Mesenchymal stem cell (in vitro differentiated cells and primary cell): ENCODE measurements around the gene SLC46A3.
"Not testable (repeated sequence)": the region's sequence is repeated elsewhere in the genome, so short reads cannot be mapped to it uniquely, and the experiment has no call there.

Source experiments
- DNase-seq: peaks from one replicate; pipeline ENCODE4 v3.0.0-alpha.2; 2013
- H2AFZ ChIP-seq: one replicate; pipeline ENCODE4 v1.6.1; 2013; ENCODE audit warnings: low read depth, mild to moderate bottlenecking, control low read depth, inconsistent platforms, low read length, moderate library complexity
- H2AK5ac ChIP-seq: 2 replicates; pipeline ENCODE4 v1.6.1; 2013; ENCODE audit warnings: low read length, moderate library complexity, mild to moderate bottlenecking, inconsistent platforms; ENCODE audit not compliant: severe bottlenecking
- H2BK120ac ChIP-seq: one replicate; pipeline ENCODE4 v1.6.1; 2013; ENCODE audit warnings: low read depth, mild to moderate bottlenecking, inconsistent platforms, low read length, moderate library complexity
- H2BK12ac ChIP-seq, 2 experiments: one replicate each; pipeline ENCODE4 v1.6.1; 2013; ENCODE audit warnings: inconsistent platforms in 2 of 2, low read length in 2 of 2, mild to moderate bottlenecking in 2 of 2, moderate library complexity in 2 of 2, control low read depth in 1 of 2
- H2BK15ac ChIP-seq: one replicate; pipeline ENCODE4 v1.6.1; 2013; ENCODE audit warnings: mild to moderate bottlenecking, low read depth, inconsistent platforms; ENCODE audit not compliant: poor library complexity, severe bottlenecking
- H2BK5ac ChIP-seq: 2 replicates; pipeline ENCODE4 v1.6.1; 2013; ENCODE audit warnings: low read depth, mild to moderate bottlenecking, low read length, control low read depth, inconsistent platforms; ENCODE audit not compliant: poor library complexity, severe bottlenecking
- H3K14ac ChIP-seq, 2 experiments: one replicate each; pipeline ENCODE4 v1.6.1; 2013; ENCODE audit warnings: inconsistent platforms in 2 of 2, low read length in 2 of 2, control low read depth in 1 of 2, mild to moderate bottlenecking in 1 of 2, moderate library complexity in 1 of 2
- H3K18ac ChIP-seq, 2 experiments: one replicate each; pipeline ENCODE4 v1.6.1; 2013; ENCODE audit warnings: inconsistent platforms in 2 of 2, low read length in 2 of 2, control low read depth in 1 of 2, low read depth in 1 of 2, mild to moderate bottlenecking in 1 of 2
- H3K23ac ChIP-seq, 2 experiments: one replicate each; pipeline ENCODE4 v1.6.1; 2013; ENCODE audit warnings: inconsistent platforms in 2 of 2, low read length in 2 of 2, mild to moderate bottlenecking in 2 of 2, moderate library complexity in 2 of 2, control low read depth in 1 of 2
- H3K27ac ChIP-seq: 2 replicates; pipeline ENCODE4 v1.5.1; 2013; ENCODE audit warnings: mild to moderate bottlenecking, moderate library complexity, low read length, control low read depth, inconsistent platforms; ENCODE audit not compliant: poor library complexity, severe bottlenecking
- H3K27me3 ChIP-seq, 2 experiments: 2 replicates each; pipeline versions ENCODE4 v1.6.1 to v1.7.0; 2013; ENCODE audit warnings: low read length in 2 of 2, mild to moderate bottlenecking in 2 of 2, moderate library complexity in 2 of 2, control low read depth in 1 of 2, inconsistent platforms in 1 of 2; ENCODE audit not compliant: control insufficient read depth in 1 of 2, insufficient read depth in 1 of 2
- H3K36me3 ChIP-seq, 2 experiments: 2 replicates each; pipeline versions ENCODE4 v1.6.1 to v1.7.0; 2013; ENCODE audit warnings: low read length in 2 of 2, control low read depth in 1 of 2, inconsistent platforms in 1 of 2, low read depth in 1 of 2, mild to moderate bottlenecking in 1 of 2; ENCODE audit not compliant: insufficient read depth in 2 of 2, control insufficient read depth in 1 of 2
- H3K4ac ChIP-seq, 2 experiments: one replicate each; pipeline ENCODE4 v1.6.1; 2013; ENCODE audit warnings: inconsistent platforms in 2 of 2, low read length in 2 of 2, mild to moderate bottlenecking in 2 of 2, moderate library complexity in 2 of 2, control low read depth in 1 of 2, low read depth in 1 of 2
- H3K4me1 ChIP-seq: 2 replicates; pipeline ENCODE4 v1.6.1; 2013; ENCODE audit warnings: low read depth, low read length, control low read depth; ENCODE audit not compliant: control insufficient read depth, insufficient read depth
- H3K4me2 ChIP-seq: 2 replicates; pipeline ENCODE4 v1.6.1; 2013; ENCODE audit warnings: low read length, mild to moderate bottlenecking, inconsistent platforms; ENCODE audit not compliant: poor library complexity, severe bottlenecking
- H3K4me3 ChIP-seq, 2 experiments: 2 replicates each; pipeline versions ENCODE4 v1.5.1 to v1.7.0; 2013; ENCODE audit warnings: low read length in 2 of 2, mild to moderate bottlenecking in 2 of 2, control low read depth in 1 of 2, low read depth in 1 of 2; ENCODE audit not compliant: insufficient read depth in 1 of 2
- H3K79me1 ChIP-seq: replicated peaks from 2 replicates; pipeline ENCODE4 v1.6.1; 2013; ENCODE audit warnings: mild to moderate bottlenecking, control low read depth, low read length, inconsistent platforms; ENCODE audit not compliant: poor library complexity, severe bottlenecking
- H3K9ac ChIP-seq: 2 replicates; pipeline ENCODE4 v1.7.0; 2013; ENCODE audit warnings: mild to moderate bottlenecking, low read length, moderate library complexity
- H3K9me3 ChIP-seq: 2 replicates; pipeline ENCODE4 v1.7.0; 2013; ENCODE audit warnings: mild to moderate bottlenecking, low read length; ENCODE audit not compliant: control insufficient read depth
- H4K8ac ChIP-seq: one replicate; pipeline ENCODE4 v1.6.1; 2013; ENCODE audit warnings: inconsistent platforms, mild to moderate bottlenecking, low read length, moderate library complexity
- H4K91ac ChIP-seq: one replicate; pipeline ENCODE4 v1.6.1; 2013; ENCODE audit warnings: mild to moderate bottlenecking, low read length, inconsistent platforms
- WGBS: methylation state at CpG from one replicate; pipeline ENCODE4 v1.1.7; 2013; ENCODE audit warnings: mixed read lengths; 5-methylcytosine and 5-hydroxymethylcytosine counted together

The SLC46A3 gene

GRCh38 chr13:28685114-28685513 lies 33.7 kb downstream of the SLC46A3 start:
- no peaks in the 10 kb centered on the region for H3K79me1 ChIP-seq
- H2BK12ac ChIP-seq: no peak overlapping the region
- no peak overlapping the region for H2AK5ac ChIP-seq
- no peaks in the 10 kb centered on the region for H3K27me3 ChIP-seq
- no peak overlapping the region for H3K27ac ChIP-seq
- peaks cover 2 to 6% of the 10 kb centered on the region in 2 experiments for H3K36me3 ChIP-seq
- H3K4me3 ChIP-seq: no peak overlapping the region
- no peak overlapping the region for H3K18ac ChIP-seq
- peak overlapping the region in 1 of 2 experiments; percentile 8 for H3K14ac ChIP-seq
- no peak overlapping the region for H4K91ac ChIP-seq
- no peak overlapping the region for H3K4ac ChIP-seq
- H3K23ac ChIP-seq: no peak overlapping the region
- no peak overlapping the region for H4K8ac ChIP-seq
- no peak overlapping the region for H2BK5ac ChIP-seq
- H3K9ac ChIP-seq: no peak overlapping the region
- DNase-seq: no peak
- no peak overlapping the region for H2BK120ac ChIP-seq
- H2AFZ ChIP-seq: no peak overlapping the region
- H3K4me2 ChIP-seq: no peak overlapping the region
- H3K4me1 ChIP-seq: no peaks in the 10 kb centered on the region
- no peak overlapping the region for H2BK15ac ChIP-seq
- 91% methylated on average over 12 of the region's 12 CpGs for WGBS
- H3K9me3 ChIP-seq: peaks cover 6% of the 10 kb centered on the region

- no peak overlapping the region for H2BK15ac ChIP-seq
- no peak overlapping the region for H2BK120ac ChIP-seq
- no peak overlapping the region for H4K91ac ChIP-seq
- no peak overlapping the region for H3K18ac ChIP-seq
- H3K9ac ChIP-seq: no peak overlapping the region
- no peak overlapping the region for H3K14ac ChIP-seq
- no peak overlapping the region for H2AK5ac ChIP-seq
- no peaks in the 10 kb centered on the region for H3K27me3 ChIP-seq
- H3K4ac ChIP-seq: no peak overlapping the region
- no peak overlapping the region for H2AFZ ChIP-seq
- H3K4me3 ChIP-seq: no peak overlapping the region
- H3K4me2 ChIP-seq: no peak overlapping the region
- H3K27ac ChIP-seq: no peak overlapping the region
- no peak for DNase-seq
- no peaks in the 10 kb centered on the region for H3K4me1 ChIP-seq
- WGBS: 34% methylated on average over 7 of the region's 7 CpGs
- H2BK12ac ChIP-seq: no peak overlapping the region
- H3K9me3 ChIP-seq: peaks cover 6% of the 10 kb centered on the region
- H2BK5ac ChIP-seq: no peak overlapping the region
- peaks cover 6 to 13% of the 10 kb centered on the region in 2 experiments for H3K36me3 ChIP-seq
- no peaks in the 10 kb centered on the region for H3K79me1 ChIP-seq
- H3K23ac ChIP-seq: no peak overlapping the region
- no peak overlapping the region for H4K8ac ChIP-seq
These were observed 34.5 kb downstream of the SLC46A3 start for GRCh38 chr13:28684257-28684656.

- not testable (repeated sequence) for H4K8ac ChIP-seq, H2AFZ ChIP-seq, H2BK12ac ChIP-seq, DNase-seq, H2BK15ac ChIP-seq, H3K14ac ChIP-seq, H3K4ac ChIP-seq, H2BK120ac ChIP-seq, H3K18ac ChIP-seq, H3K9ac ChIP-seq, H2AK5ac ChIP-seq, H3K4me1 ChIP-seq, H4K91ac ChIP-seq, H3K27ac ChIP-seq, H2BK5ac ChIP-seq, H3K27me3 ChIP-seq, H3K4me3 ChIP-seq, H3K23ac ChIP-seq, H3K9me3 ChIP-seq, H3K4me2 ChIP-seq, H3K79me1 ChIP-seq
- 75% methylated on average over 6 of the region's 8 CpGs for WGBS
- H3K36me3 ChIP-seq: peaks cover 8 to 24% of the 10 kb centered on the region in 2 experiments
These were observed 35.6 kb downstream of the SLC46A3 start for GRCh38 chr13:28683169-28683568.

- no peak for DNase-seq
- Histone ChIP-seq H3K4ac (no peak overlapping the region), H2BK15ac (no peak overlapping the region), H4K8ac (no peak overlapping the region), H2AK5ac (no peak overlapping the region), H3K14ac (no peak overlapping the region), H3K9me3 (no peaks in the 10 kb centered on the region), H3K27ac (no peak overlapping the region), H2BK12ac (no peak overlapping the region), H2BK120ac (no peak overlapping the region), H3K36me3 (peaks cover 17 to 49% of the 10 kb centered on the region in 2 experiments), H3K79me1 (no peaks in the 10 kb centered on the region), H2AFZ (no peak overlapping the region), H2BK5ac (no peak overlapping the region), H4K91ac (no peak overlapping the region), H3K9ac (no peak overlapping the region), H3K18ac (no peak overlapping the region), H3K4me2 (no peak overlapping the region), H3K23ac (no peak overlapping the region), H3K27me3 (no peaks in the 10 kb centered on the region), H3K4me3 (no peak overlapping the region), H3K4me1 (no peaks in the 10 kb centered on the region)
- no CpG with 5 or more reads among the region's 2 CpGs for WGBS
These were observed 38.2 kb downstream of the SLC46A3 start for GRCh38 chr13:28680541-28680940.
